NB4 (cell line): ENCODE results near the gene EDARADD.

ENCODE experiments used
- DNase-seq: peaks from one replicate; pipeline ENCODE4 v3.0.0; 2010; ENCODE audit warnings: low read depth
- H3K4me3 ChIP-seq: one replicate; pipeline ENCODE4 v1.5.1; 2011; ENCODE audit warnings: mild to moderate bottlenecking, low read depth, low read length, moderate library complexity
- MYC ChIP-seq: IDR thresholded peaks from 2 replicates; pipeline ENCODE4 v1.6.1; 2011; ENCODE audit warnings: low read depth, low read length
- POLR2A ChIP-seq: IDR thresholded peaks from 2 replicates; pipeline ENCODE4 v1.6.1; 2011; ENCODE audit warnings: mild to moderate bottlenecking; ENCODE audit not compliant: insufficient read length; ENCODE audit errors: extremely low read depth
- TF ChIP-seq, protein P1 (sequence below): IDR thresholded peaks from one replicate; pipeline ENCODE4 v1.5.1; 2012; ENCODE audit warnings: low read depth, low read length
- TF ChIP-seq, protein P2 (sequence below): IDR thresholded peaks from 2 replicates; pipeline ENCODE4 v1.6.1; 2011; ENCODE audit warnings: low read depth, low read length

The EDARADD gene

DNA sequence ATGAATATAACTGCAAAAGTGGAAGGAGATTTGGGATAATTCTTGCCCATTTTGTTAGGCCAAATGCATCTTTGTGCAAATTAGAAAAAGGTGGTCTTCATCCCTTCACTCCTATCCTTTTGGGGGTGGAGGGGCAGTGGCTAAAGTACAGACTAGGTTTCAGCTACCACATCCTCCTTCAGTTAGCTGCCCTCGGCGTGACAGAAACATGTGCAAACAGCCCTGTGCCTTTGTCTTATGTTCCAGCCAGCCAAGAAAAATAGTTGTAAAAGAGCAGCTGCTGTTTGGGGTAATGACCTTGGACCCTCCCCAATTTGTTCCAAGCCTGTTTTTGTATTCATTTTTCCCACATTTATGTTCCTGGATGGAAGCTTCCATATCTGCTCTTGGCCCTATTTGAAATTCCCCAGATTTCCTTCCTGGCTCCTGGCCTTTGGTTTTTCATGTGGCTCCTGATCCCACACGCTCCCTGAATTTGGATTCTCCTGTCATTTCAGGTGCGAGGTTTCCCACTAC lies 121.4 kb downstream of the EDARADD start:
- TF ChIP-seq, protein P1, sequence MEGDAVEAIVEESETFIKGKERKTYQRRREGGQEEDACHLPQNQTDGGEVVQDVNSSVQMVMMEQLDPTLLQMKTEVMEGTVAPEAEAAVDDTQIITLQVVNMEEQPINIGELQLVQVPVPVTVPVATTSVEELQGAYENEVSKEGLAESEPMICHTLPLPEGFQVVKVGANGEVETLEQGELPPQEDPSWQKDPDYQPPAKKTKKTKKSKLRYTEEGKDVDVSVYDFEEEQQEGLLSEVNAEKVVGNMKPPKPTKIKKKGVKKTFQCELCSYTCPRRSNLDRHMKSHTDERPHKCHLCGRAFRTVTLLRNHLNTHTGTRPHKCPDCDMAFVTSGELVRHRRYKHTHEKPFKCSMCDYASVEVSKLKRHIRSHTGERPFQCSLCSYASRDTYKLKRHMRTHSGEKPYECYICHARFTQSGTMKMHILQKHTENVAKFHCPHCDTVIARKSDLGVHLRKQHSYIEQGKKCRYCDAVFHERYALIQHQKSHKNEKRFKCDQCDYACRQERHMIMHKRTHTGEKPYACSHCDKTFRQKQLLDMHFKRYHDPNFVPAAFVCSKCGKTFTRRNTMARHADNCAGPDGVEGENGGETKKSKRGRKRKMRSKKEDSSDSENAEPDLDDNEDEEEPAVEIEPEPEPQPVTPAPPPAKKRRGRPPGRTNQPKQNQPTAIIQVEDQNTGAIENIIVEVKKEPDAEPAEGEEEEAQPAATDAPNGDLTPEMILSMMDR, result no peak
- TF ChIP-seq, protein P2, sequence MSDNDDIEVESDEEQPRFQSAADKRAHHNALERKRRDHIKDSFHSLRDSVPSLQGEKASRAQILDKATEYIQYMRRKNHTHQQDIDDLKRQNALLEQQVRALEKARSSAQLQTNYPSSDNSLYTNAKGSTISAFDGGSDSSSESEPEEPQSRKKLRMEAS, result no peak
- TF ChIP-seq POLR2A (no peak), MYC (no peak)
- no peak overlapping the region for H3K4me3 ChIP-seq
- no peak for DNase-seq

DNA sequence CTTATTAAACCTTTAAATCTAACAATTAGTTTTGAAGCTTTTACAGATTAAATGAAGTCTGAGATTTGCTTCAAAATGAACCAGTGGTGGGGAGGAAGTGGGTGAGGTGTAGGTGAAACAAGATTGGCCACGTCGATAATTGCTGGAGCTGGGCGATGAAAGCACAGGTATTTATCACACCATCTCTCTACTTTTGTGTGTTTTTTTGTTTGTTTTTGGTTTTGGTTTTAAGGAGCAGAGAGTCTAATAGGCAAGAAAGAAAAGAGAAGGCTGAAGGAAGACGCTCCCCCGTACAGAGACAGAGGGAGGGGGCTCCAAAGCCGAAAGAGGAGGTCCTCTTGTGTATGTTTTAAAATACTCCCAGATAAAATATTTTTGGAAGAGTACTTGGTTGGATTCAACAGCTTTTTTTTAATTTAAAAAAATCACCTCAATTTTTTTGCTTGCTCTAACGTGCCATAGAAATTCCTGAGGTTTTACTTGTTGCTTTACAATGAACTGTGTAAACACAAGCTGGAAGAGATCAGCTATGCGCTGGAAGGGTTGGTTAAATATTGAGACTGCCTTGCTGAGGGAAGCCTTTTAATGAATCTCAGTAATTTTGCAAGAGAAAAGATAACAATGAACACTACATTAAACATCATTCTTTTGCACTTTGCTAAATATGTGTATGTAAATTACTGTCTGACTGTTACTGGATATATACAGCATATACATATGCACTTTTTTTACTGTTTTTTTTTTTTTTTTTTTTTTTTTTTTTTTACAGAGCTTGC lies 123.0 kb downstream of the EDARADD start:
- TF ChIP-seq, protein P2, result no peak
- no peak for TF ChIP-seq MYC
- TF ChIP-seq, protein P1, result no peak
- TF ChIP-seq POLR2A, result no peak
- DNase-seq, result no peak
- no peak overlapping the region for H3K4me3 ChIP-seq

DNA sequence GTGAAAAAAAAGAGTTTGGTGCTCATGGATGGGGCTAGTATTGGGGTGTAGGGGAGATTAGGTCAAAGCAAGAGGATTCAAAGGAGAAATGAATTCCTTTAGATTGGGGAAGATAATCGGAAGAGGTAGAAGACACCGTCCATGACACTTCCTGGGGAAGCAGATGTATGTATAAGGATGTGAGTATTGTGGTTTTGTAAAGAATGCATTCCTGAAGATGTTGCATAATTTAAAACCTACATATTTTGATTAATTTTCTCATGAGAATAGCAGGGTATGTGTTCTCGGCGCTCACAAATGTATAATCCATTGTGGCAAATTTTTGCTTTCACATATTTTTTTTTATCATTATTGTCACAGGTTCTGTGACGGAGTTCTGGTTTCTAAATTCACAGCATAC lies 124.2 kb downstream of the EDARADD start:
- H3K4me3 ChIP-seq, result no peak overlapping the region

DNA sequence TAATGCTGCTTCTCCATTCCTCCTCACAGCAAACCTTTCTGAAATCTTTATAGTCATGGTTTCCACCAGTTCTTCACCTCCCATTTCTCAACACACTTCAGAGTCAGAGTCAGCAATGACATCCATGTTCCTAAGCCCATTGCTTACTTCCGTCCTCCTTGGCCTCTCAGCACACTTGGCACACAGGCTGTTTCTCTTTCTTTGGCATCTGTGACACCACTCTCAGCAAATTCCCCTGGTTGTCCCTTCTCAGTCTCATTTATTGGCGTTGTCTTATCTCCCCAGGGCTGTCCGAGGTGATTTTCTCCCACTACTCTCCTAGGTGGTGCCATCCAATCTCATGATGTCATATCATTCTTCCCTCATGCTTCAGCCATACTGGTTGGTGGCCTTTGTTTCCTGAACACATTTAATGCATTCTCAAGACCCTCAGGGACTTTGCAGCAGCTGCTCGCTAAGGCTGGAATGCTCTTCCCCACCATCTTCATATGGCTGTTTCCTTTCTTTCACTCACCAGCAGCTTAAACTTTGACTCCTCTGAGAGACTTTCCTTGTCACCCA lies 126.4 kb downstream of the EDARADD start:
- TF ChIP-seq MYC, result no peak
- no peak for TF ChIP-seq POLR2A
- TF ChIP-seq, protein P2, result no peak
- TF ChIP-seq, protein P1, result no peak
- no peak overlapping the region for H3K4me3 ChIP-seq
- DNase-seq, result no peak

More for the DNA sequence above, 124.2 kb downstream of the EDARADD start:
- TF ChIP-seq, protein P1, result no peak
- no peak for TF ChIP-seq POLR2A
- TF ChIP-seq, protein P2, result no peak
- TF ChIP-seq MYC, result no peak
- no peak for DNase-seq

DNA sequence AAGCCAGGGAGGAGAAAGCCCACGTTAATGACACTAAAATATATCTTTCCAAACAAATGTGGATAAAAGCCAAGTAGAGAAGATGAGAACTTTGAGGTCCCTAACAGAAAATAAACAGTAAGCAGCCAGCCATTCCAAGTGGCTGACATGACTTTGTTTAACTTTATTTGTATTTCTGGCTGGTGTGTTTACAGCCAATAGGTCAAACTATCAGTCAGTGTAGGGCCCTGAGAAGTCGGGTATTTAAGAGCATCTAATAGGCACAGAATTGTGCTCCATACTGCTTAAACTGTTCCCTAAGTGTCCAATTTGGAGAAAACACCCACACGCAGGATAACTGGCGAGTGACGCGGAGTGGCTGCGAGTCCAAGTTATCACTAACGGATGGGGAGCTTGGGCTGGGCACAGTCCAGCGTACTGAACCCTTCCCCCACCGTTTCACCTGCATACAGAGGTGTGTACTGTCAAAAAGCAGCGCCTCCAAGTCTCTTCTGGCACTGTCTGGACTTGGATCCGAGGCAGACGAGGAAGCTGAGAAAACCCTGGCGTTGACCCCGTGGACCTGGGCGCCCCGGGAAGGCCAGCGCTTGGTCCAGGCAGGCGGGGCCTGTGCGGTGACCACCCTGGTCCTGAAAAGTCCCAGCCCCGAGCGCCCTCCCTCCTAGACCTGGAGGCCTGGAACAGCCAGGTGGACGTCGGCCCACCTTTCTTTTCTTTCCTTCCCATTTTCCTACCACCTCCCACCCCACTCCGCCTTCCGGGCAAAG lies 129.0 kb downstream of the EDARADD start:
- TF ChIP-seq MYC (no peak), POLR2A (no peak)
- TF ChIP-seq, protein P1, result no peak
- TF ChIP-seq, protein P2, result no peak
- no peak for DNase-seq
- H3K4me3 ChIP-seq, result no peak overlapping the region
